Stimulated activated CD8-positive, alpha-beta memory T cell treated with anti-CD3 and anti-CD28 coated beads, Interleukin-4, amount 100 ng/mL, for 48 hours (primary cell): ENCODE measurements around the gene ASCC3.

Source experiments
- DNase-seq: peaks from one replicate; pipeline ENCODE4 v3.0.0-alpha.2; 2020

The ASCC3 gene

DNA sequence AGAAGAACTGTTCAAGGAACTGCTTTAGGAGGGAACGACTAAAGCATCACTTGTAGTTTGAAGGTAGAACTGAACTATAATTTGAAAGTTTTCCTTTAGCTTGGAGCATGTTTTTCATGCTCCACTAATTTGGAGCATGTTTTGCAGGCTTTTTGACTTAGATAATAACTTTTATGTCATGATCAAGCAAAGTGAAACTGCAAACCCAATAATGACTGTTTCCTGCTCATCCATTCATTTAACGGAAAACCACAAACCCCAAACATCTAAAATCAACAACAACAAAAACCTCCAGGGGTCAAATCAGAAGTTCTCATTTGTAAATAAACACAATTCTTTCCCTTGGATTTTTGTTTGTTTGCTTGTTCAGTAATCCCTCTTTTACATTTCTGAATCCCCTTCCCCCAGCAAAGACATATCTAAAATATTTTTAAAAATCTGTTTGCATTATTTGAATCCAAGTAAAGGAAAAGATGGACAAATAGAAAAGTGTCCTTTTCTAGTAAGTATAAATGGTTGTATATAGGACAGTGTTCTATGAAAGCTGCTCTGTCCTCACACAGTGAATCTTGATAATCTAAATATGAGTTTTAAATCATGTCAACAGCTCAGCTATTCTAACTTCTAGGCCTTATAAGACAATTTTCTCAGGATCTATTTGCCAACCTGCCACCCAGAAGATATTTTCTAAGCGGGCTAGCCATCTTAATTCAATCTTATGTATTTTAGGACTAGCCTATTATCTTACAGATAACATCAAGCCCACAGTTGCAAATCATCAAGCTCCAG lies 419.0 kb downstream of the ASCC3 start:
- DNase-seq: no peak

- no peak for DNase-seq
Measured at GRCh38 chr6:100461278-100461916, 419.7 kb downstream of the ASCC3 start.

DNA sequence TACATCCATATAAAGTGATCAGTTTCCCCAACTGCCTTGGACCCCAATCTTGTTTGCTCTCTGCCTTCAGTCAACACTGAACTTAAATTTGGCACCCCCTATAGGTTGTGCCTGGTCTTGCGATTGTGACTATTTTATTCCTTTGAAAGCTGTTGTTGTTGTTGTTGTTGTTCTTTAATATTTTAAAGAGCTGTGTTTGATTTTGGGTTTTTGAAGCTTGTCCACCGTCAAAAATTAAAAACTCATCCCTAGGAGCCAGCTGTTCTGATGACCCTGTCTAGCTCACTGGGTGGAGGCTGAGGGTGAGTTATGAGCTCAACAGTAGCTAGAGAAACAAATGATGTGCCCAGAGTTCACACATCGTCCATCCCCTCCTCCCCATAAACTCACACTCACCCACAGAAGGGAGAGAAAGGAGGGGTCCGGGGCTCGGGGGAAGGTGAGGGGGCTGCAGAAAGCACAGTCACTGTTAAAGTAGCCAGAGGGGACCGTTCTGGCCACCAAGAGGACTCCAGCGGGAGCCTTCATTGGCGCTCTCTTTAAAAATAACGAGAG lies 420.4 kb downstream of the ASCC3 start:
- no peak for DNase-seq

DNA sequence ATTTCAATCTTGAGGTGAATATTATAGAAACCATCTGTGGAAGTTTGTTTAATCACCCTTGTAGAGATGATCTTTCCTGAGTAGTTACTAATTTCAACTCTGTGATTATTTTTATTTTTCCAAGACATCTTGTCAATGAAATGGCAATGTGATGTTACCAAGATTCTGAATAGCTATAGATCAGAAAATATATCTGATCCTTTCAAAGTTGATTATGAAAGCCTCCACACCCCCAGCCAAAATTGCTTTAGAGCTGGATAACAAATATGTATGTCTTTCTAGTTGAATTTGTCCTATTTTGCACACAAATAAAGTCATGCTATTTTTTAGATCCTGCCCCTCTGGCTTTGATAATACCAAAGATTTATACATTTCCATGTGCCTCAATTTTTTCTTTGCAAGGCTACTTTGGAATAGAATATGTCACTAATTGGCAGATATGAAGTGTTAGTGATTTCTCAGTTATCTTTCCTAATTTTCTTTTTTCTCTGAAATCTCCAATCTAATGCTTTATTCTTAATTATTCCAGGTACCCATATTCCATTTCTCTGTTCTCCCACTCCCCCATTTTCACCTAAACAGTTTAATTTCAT lies 421.4 kb downstream of the ASCC3 start:
- no peak for DNase-seq

- no peak for DNase-seq
Measured at GRCh38 chr6:100458841-100459591, 422.1 kb downstream of the ASCC3 start.
